ENCODE measurements around the gene ZNF232.
"Not testable (repeated sequence)": the region's sequence is repeated elsewhere in the genome, so short reads cannot be mapped to it uniquely, and the experiment has no call there.

ZNF232 gene

GRCh38 chr17:5129770-5130169 is 18.1 kb upstream of the ZNF232 start:
- DNase-seq = not testable (repeated sequence)

GRCh38 chr17:5128905-5129535 is 17.3 kb upstream of the ZNF232 start:
- DNase-seq = no peak

GRCh38 chr17:5128387-5128786 is 16.7 kb upstream of the ZNF232 start:
- not testable (repeated sequence) for DNase-seq

- DNase-seq = no peak
Measured at GRCh38 chr17:5127910-5128309, 16.2 kb upstream of the ZNF232 start.

GRCh38 chr17:5126719-5127488 is 15.2 kb upstream of the ZNF232 start:
- DNase-seq = no peak

- not testable (repeated sequence) for DNase-seq
Measured at GRCh38 chr17:5124896-5125295, 13.2 kb upstream of the ZNF232 start.

GRCh38 chr17:5124125-5124760 is 12.6 kb upstream of the ZNF232 start:
- not testable (repeated sequence) for DNase-seq

- no peak for DNase-seq
Measured at GRCh38 chr17:5123343-5124124, 11.9 kb upstream of the ZNF232 start.

- DNase-seq = peak; percentile 13 to 52 (median 30)
Measured at GRCh38 chr17:5122586-5123342, 11.1 kb upstream of the ZNF232 start.

GRCh38 chr17:5122056-5122455 is 10.4 kb upstream of the ZNF232 start:
- DNase-seq = peak in 3 of 4 experiments; percentile 15 to 46 (median 25)

- no peak for DNase-seq
Measured at GRCh38 chr17:5121186-5121841, 9.6 kb upstream of the ZNF232 start.

- not testable (repeated sequence) for DNase-seq
Measured at GRCh38 chr17:5120436-5121185, 8.9 kb upstream of the ZNF232 start.

- DNase-seq = no peak
Measured at GRCh38 chr17:5120036-5120435, 8.4 kb upstream of the ZNF232 start.

- DNase-seq = no peak
Measured at GRCh38 chr17:5118219-5118618, 6.5 kb upstream of the ZNF232 start.

GRCh38 chr17:5115673-5116651 is 4.3 kb upstream of the ZNF232 start, which contains the start of gene USP6:
Gene USP6, plus strand, starts transcription at chr17:5116032. Its CDS starts 14,336 bp downstream, at chr17:5130368.
- DNase-seq = no peak

GRCh38 chr17:5110816-5111215 is 862 bp downstream of the ZNF232 start:
- peak; percentile 12 to 49 (median 30) for DNase-seq

GRCh38 chr17:5100832-5101231 is 10.8 kb downstream of the ZNF232 start:
- no peak for DNase-seq

- no peak for DNase-seq
Measured at GRCh38 chr17:5099271-5099670, 12.4 kb downstream of the ZNF232 start.

- DNase-seq = peak in 1 of 4 experiments; percentile 18
Measured at GRCh38 chr17:5097101-5097834, 14.4 kb downstream of the ZNF232 start.
